MM.1S (cell line): ENCODE data around the gene VCPKMT.

Experiments
- DNase-seq: peaks from one replicate; pipeline ENCODE4 v3.0.0-alpha.2; 2015
- H2AFZ ChIP-seq: fragments of 300-600 bp; sonication (generic); 2 replicates; pipeline ENCODE4 v1.6.0; 2016; ENCODE audit warnings: antibody characterized with exemption, low read length
- H3F3A ChIP-seq: fragments of 300-600 bp; sonication (generic); 2 replicates; pipeline ENCODE4 v1.6.1; 2016; ENCODE audit warnings: mild to moderate bottlenecking, antibody characterized with exemption, low read length, moderate library complexity, mixed read lengths; ENCODE audit not compliant: insufficient read depth
- H3K27ac ChIP-seq: fragments of 300-600 bp; sonication (generic); 2 replicates; pipeline ENCODE4 v1.5.1; 2016; ENCODE audit warnings: mild to moderate bottlenecking, low read length
- H3K27me3 ChIP-seq: fragments of 300-600 bp; sonication (generic); replicated peaks from 2 replicates; pipeline ENCODE4 v1.6.0; 2016; ENCODE audit warnings: low read length; ENCODE audit not compliant: insufficient read depth
- H3K36me3 ChIP-seq: fragments of 300-600 bp; sonication (generic); replicated peaks from 2 replicates; pipeline ENCODE4 v1.6.1; 2016; ENCODE audit warnings: mild to moderate bottlenecking, low read length, mixed read lengths; ENCODE audit not compliant: insufficient read depth
- H3K4me1 ChIP-seq: fragments of 300-600 bp; sonication (generic); 2 replicates; pipeline ENCODE4 v1.6.1; 2016; ENCODE audit warnings: low read length, mixed read lengths
- H3K4me2 ChIP-seq: fragments of 300-600 bp; sonication (generic); 2 replicates; pipeline ENCODE4 v1.6.0; 2016; ENCODE audit warnings: low read depth, low read length
- H3K4me3 ChIP-seq: fragments of 300-600 bp; sonication (generic); 2 replicates; pipeline ENCODE4 v1.5.1; 2016; ENCODE audit warnings: low read length, mixed read lengths
- H3K79me2 ChIP-seq: fragments of 300-600 bp; sonication (generic); 2 replicates; pipeline ENCODE4 v1.6.1; 2016; ENCODE audit warnings: mixed run types, low read length, mixed read lengths
- H3K9ac ChIP-seq: fragments of 300-600 bp; sonication (generic); 2 replicates; pipeline ENCODE4 v1.6.1; 2016; ENCODE audit warnings: low read length, mixed read lengths
- H3K9me2 ChIP-seq: fragments of 300-600 bp; sonication (generic); replicated peaks from 2 replicates; pipeline ENCODE4 v1.6.1; 2016; ENCODE audit warnings: mild to moderate bottlenecking, low read length, mixed read lengths; ENCODE audit not compliant: insufficient read depth
- H3K9me3 ChIP-seq: fragments of 300-600 bp; sonication (generic); replicated peaks from 2 replicates; pipeline ENCODE4 v1.6.1; 2016; ENCODE audit warnings: mild to moderate bottlenecking, low read length, mixed read lengths; ENCODE audit not compliant: insufficient read depth
- H4K20me1 ChIP-seq: fragments of 300-600 bp; sonication (generic); 2 replicates; pipeline ENCODE4 v1.6.1; 2016; ENCODE audit warnings: mild to moderate bottlenecking, low read length, moderate library complexity, mixed read lengths; ENCODE audit not compliant: insufficient read depth
- EZH2 ChIP-seq: fragments of 300-600 bp; sonication (generic); optimal IDR thresholded peaks from 2 replicates; pipeline ENCODE3; 2017; ENCODE audit warnings: low read depth, mild to moderate bottlenecking, antibody characterized with exemption, low read length, mixed read lengths
- EZH2phosphoT487 ChIP-seq: fragments of 300-600 bp; sonication (generic); IDR thresholded peaks from 2 replicates; pipeline ENCODE4 v1.6.1; 2018; ENCODE audit warnings: antibody characterized with exemption, low read length
- TF ChIP-seq, protein P1 (sequence below): fragments of 300-600 bp; sonication (generic); IDR thresholded peaks from 2 replicates; pipeline ENCODE4 v1.5.1; 2016; ENCODE audit warnings: antibody characterized with exemption, low read length, mixed read lengths

Gene VCPKMT

DNA sequence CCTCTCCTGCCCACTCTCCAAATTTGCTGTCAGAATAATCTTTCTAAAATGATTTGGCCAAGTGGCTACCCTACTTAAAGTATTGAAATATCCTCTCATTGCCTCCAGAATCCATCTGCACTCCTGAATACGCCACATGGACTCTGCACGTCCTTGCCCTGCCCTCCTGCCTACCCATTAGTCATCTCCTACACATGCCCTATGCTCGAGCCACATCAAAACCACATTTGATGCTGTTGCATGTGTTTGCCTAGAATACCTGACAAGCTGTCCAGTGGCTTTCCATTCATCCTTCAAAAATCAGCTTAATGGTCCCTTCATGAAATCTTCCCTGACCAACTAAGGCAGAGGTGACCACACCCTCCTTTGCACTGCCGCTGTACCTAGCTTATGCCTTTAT is 17.0 kb downstream of the VCPKMT start:
- no peaks in the 10 kb centered on the region for H3F3A ChIP-seq
- H3K9ac ChIP-seq = no peak overlapping the region
- H3K27ac ChIP-seq = no peak overlapping the region
- no peaks in the 10 kb centered on the region for H3K79me2 ChIP-seq
- no peaks in the 10 kb centered on the region for H3K36me3 ChIP-seq
- H3K9me3 ChIP-seq = no peaks in the 10 kb centered on the region
- H3K9me2 ChIP-seq = no peaks in the 10 kb centered on the region
- H3K4me1 ChIP-seq = 0 out of 2 replicates have a peak, but pooled peaks cover 3% of the 10 kb centered on the region
- DNase-seq = no peak
- no peak overlapping the region for H3K4me3 ChIP-seq
- no peaks in the 10 kb centered on the region for H4K20me1 ChIP-seq
- H3K4me2 ChIP-seq = no peak overlapping the region
- no peaks in the 10 kb centered on the region for H3K27me3 ChIP-seq
- TF ChIP-seq, protein P1, sequence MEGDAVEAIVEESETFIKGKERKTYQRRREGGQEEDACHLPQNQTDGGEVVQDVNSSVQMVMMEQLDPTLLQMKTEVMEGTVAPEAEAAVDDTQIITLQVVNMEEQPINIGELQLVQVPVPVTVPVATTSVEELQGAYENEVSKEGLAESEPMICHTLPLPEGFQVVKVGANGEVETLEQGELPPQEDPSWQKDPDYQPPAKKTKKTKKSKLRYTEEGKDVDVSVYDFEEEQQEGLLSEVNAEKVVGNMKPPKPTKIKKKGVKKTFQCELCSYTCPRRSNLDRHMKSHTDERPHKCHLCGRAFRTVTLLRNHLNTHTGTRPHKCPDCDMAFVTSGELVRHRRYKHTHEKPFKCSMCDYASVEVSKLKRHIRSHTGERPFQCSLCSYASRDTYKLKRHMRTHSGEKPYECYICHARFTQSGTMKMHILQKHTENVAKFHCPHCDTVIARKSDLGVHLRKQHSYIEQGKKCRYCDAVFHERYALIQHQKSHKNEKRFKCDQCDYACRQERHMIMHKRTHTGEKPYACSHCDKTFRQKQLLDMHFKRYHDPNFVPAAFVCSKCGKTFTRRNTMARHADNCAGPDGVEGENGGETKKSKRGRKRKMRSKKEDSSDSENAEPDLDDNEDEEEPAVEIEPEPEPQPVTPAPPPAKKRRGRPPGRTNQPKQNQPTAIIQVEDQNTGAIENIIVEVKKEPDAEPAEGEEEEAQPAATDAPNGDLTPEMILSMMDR = no peak
- TF ChIP-seq EZH2phosphoT487 (no peak), EZH2 (no peak)
- no peak overlapping the region for H2AFZ ChIP-seq

DNA sequence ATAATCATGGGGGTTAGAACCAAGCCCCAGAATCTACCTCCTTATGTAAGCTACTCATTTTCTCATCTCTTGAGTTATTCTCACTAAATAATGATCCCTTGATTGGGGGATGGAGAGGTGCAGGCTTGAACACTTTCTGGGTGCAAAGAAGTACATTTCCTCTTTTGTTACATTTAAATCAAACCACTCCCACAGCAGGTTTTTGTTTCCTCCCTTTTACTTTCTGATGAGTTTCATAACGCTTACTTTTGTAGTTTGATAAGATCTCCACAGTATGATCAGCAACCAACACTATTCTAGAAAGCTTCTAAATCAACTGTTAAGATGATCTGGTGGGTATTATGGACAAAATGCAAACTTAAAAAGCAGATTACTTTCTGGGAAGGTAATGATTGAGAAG is 20.5 kb downstream of the VCPKMT start:
- H3K4me2 ChIP-seq = no peak overlapping the region
- no peak overlapping the region for H3K9ac ChIP-seq
- H3K79me2 ChIP-seq = no peaks in the 10 kb centered on the region
- no peaks in the 10 kb centered on the region for H3F3A ChIP-seq
- no peaks in the 10 kb centered on the region for H3K9me3 ChIP-seq
- no peaks in the 10 kb centered on the region for H3K27me3 ChIP-seq
- TF ChIP-seq EZH2 (no peak), EZH2phosphoT487 (no peak)
- TF ChIP-seq, protein P1 = no peak
- no peaks in the 10 kb centered on the region for H3K36me3 ChIP-seq
- H4K20me1 ChIP-seq = no peaks in the 10 kb centered on the region
- no peak overlapping the region for H2AFZ ChIP-seq
- DNase-seq = no peak
- no peaks in the 10 kb centered on the region for H3K9me2 ChIP-seq
- no peak overlapping the region for H3K4me3 ChIP-seq
- no peak overlapping the region for H3K27ac ChIP-seq
- H3K4me1 ChIP-seq = 0 out of 2 replicates have a peak, but pooled peaks cover 3% of the 10 kb centered on the region

DNA sequence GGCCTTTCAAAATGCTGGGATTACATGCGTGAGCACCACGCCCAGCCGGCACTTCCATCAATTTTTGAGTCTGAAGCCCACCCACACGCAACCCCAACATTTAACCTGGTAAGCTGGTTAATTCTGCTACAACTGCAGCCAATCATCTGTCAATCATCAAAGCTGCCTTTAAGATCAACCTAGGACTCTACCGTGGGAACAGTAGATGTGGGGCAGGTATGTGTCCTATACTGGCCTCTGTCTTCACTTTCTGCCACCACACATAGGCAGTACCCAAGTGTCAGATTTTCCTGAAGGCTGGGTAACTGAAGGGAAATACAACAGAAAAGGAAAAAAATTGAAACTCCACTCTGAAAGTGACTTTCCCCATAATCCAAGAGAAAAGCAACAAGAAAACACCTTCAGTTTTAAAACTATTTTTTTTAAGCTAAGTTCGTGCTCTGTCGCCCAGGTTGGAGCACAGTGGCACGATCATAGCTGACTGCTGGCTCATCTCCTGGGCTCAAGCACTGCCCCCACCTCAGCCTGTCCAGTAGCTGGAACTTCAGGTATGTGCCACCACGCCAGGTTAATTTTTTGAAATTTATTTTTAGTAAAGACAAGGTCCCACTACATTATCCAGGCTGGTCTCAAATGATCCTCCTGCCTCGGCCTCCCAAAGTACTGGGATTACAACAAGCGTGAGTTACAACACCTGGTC is 22.2 kb downstream of the VCPKMT start:
- H3K27me3 ChIP-seq = no peaks in the 10 kb centered on the region
- no peaks in the 10 kb centered on the region for H3K9me2 ChIP-seq
- no peaks in the 10 kb centered on the region for H3K9me3 ChIP-seq
- H4K20me1 ChIP-seq = no peaks in the 10 kb centered on the region
- no peak overlapping the region for H2AFZ ChIP-seq
- no peak for TF ChIP-seq EZH2phosphoT487
- no peak for TF ChIP-seq EZH2
- H3F3A ChIP-seq = no peaks in the 10 kb centered on the region
- no peaks in the 10 kb centered on the region for H3K79me2 ChIP-seq
- H3K36me3 ChIP-seq = no peaks in the 10 kb centered on the region
- no peak for DNase-seq
- 0 out of 2 replicates have a peak, but pooled peaks cover 3% of the 10 kb centered on the region for H3K4me1 ChIP-seq
- H3K27ac ChIP-seq = no peak overlapping the region
- H3K4me2 ChIP-seq = no peak overlapping the region
- H3K4me3 ChIP-seq = no peak overlapping the region
- H3K9ac ChIP-seq = no peak overlapping the region

DNA sequence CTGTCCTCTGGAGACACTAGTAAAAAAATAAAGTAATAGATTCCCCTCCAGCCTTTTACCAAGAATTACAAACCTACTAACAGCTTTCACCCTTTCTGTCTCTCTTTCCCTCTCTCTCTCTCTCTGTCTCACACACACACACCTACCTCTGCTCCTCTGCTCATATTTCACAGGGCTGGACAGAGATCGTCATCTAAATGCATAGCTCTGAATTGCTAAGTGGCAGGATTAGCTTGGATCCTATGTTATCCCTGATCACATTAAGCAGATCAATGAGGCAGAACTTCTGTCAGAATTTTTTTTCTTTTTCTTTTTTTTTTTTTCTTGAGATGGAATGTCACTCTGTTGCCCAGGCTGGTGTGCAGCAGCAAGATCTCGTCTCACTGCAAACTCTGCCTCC is 22.9 kb downstream of the VCPKMT start:
- Histone ChIP-seq H3K27me3 (no peaks in the 10 kb centered on the region), H3K9ac (no peak overlapping the region), H3K79me2 (no peaks in the 10 kb centered on the region), H2AFZ (no peak overlapping the region), H3K4me2 (no peak overlapping the region), H3K9me3 (no peaks in the 10 kb centered on the region), H4K20me1 (no peaks in the 10 kb centered on the region), H3F3A (no peaks in the 10 kb centered on the region), H3K9me2 (no peaks in the 10 kb centered on the region), H3K4me3 (no peak overlapping the region), H3K36me3 (no peaks in the 10 kb centered on the region), H3K4me1 (0 out of 2 replicates have a peak, but pooled peaks cover 3% of the 10 kb centered on the region), H3K27ac (no peak overlapping the region)
- TF ChIP-seq EZH2phosphoT487 = no peak
- TF ChIP-seq, protein P1 = no peak
- TF ChIP-seq EZH2 = no peak
- DNase-seq = no peak
